GM21737 (cell line): ENCODE data around the gene GPSM1.

ENCODE experiments used
- ATAC-seq: cut with Tn5 transposase; IDR thresholded peaks from one replicate; pipeline ENCODE4 v1.9.1; 2021; ENCODE audit warnings: mild to moderate bottlenecking, moderate library complexity; ENCODE audit not compliant: unreplicated experiment

The GPSM1 gene

GRCh38 chr9:136291306-136292025 is 35.9 kb upstream of the GPSM1 start:
- ATAC-seq, result no peak

- no peak for ATAC-seq
Measured at GRCh38 chr9:136292026-136292538, 35.3 kb upstream of the GPSM1 start.

GRCh38 chr9:136292591-136293448 is 34.5 kb upstream of the GPSM1 start:
- ATAC-seq, result no peak

GRCh38 chr9:136293476-136294077 is 33.8 kb upstream of the GPSM1 start:
- no peak for ATAC-seq

- ATAC-seq, result no peak
Measured at GRCh38 chr9:136294437-136294836, 32.9 kb upstream of the GPSM1 start.

- ATAC-seq, result no peak
Measured at GRCh38 chr9:136295055-136295454, 32.3 kb upstream of the GPSM1 start.

GRCh38 chr9:136295542-136296433 is 31.6 kb upstream of the GPSM1 start:
- ATAC-seq, result no peak

- no peak for ATAC-seq
Measured at GRCh38 chr9:136296434-136297015, 30.8 kb upstream of the GPSM1 start.

- ATAC-seq, result no peak
Measured at GRCh38 chr9:136297016-136297691, 30.2 kb upstream of the GPSM1 start.

GRCh38 chr9:136297766-136298735 is 29.3 kb upstream of the GPSM1 start:
- no peak for ATAC-seq

- no peak for ATAC-seq
Measured at GRCh38 chr9:136299116-136299515, 28.2 kb upstream of the GPSM1 start.

- no peak for ATAC-seq
Measured at GRCh38 chr9:136299541-136299940, 27.8 kb upstream of the GPSM1 start.

- ATAC-seq, result no peak
Measured at GRCh38 chr9:136300016-136300545, 27.3 kb upstream of the GPSM1 start.

- no peak for ATAC-seq
Measured at GRCh38 chr9:136300866-136301265, 26.5 kb upstream of the GPSM1 start.

- ATAC-seq, result no peak
Measured at GRCh38 chr9:136302527-136302926, 24.8 kb upstream of the GPSM1 start.

GRCh38 chr9:136303066-136303824 is 24.1 kb upstream of the GPSM1 start:
- ATAC-seq, result no peak

- ATAC-seq, result no peak
Measured at GRCh38 chr9:136303825-136304416, 23.4 kb upstream of the GPSM1 start, which contains the start of gene CCDC187. CCDC187 (minus strand) TSS chr9:136304094; CDS start chr9:136303830, 264 bp downstream.
